HG03460 (cell line): ENCODE results near the gene SRRM3.
"Not testable (repeated sequence)": the region's sequence is repeated elsewhere in the genome, so short reads cannot be mapped to it uniquely, and the experiment has no call there.

Experiments used
- ATAC-seq: cut with Tn5 transposase; IDR thresholded peaks from one replicate; pipeline ENCODE4 v1.9.1; 2021; ENCODE audit not compliant: unreplicated experiment

Gene SRRM3

DNA sequence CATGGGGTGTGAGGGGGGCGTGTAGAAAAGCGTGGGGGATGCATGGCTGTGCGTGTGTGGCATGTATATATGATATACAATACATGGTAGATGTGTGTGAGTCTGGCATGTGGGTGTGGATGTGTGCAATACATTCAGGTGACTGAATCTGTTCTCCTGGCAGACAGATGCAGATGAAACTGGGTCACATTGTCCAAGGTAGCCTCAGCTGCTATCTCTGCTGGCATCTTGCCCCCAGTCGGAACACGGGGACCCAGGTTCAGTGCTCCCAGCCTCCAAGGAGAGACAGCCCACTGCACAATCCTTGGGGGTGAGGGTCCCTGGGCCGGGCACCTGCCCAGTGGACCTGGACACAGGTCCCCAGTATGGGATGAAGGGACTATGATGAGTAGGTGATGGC lies 12.4 kb upstream of the SRRM3 start:
- ATAC-seq, result no peak

- no peak for ATAC-seq
These were observed 9.9 kb upstream of the SRRM3 start for GRCh38 chr7:76191783-76192240.

- ATAC-seq, result no peak
These were observed 8.2 kb upstream of the SRRM3 start for GRCh38 chr7:76193466-76193865.

- ATAC-seq, result no peak
These were observed 7.8 kb upstream of the SRRM3 start for GRCh38 chr7:76193883-76194282.

DNA sequence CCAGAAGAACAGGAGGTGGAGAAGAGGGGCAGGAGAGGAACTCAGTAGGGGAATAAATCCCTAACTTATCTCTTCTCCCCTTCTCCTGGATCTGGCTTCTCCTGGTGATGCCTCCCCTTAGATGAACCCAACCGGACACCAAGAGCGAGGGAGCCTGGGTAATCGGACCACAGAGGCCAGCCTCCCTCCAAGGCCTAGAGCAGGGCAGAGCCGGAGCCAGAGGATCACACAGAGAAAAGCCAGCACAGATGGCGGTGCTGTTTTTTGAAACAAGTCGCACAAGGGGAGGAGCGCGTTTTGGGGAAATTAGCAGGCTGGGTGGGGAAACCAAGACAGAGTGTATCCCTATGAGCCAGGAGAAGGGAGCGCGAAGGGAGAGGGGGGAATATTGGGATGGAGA lies 4.9 kb upstream of the SRRM3 start:
- ATAC-seq, result no peak

GRCh38 chr7:76198202-76198601 lies 3.5 kb upstream of the SRRM3 start:
- ATAC-seq, result no peak

DNA sequence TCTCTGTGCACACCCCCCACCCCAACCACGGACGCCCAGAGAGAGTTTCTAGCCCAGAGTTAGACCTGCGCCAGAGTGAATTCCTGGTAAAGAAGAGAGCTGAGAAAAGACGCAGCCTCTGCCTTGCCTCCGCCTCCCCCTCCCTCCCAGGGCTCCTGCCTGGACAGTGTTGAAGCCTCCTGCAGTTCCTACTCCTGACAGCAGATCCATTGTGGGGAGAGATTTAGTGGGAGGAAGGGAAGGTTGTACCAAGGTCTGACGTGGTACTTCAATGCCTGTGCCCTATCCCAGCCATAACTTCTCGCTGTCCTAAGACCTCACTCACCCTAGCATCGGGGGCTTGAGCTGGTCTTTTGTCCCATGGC lies 952 bp downstream of the SRRM3 start:
- no peak for ATAC-seq

- ATAC-seq, result no peak
These were observed 2.5 kb downstream of the SRRM3 start for GRCh38 chr7:76204147-76204546.

DNA sequence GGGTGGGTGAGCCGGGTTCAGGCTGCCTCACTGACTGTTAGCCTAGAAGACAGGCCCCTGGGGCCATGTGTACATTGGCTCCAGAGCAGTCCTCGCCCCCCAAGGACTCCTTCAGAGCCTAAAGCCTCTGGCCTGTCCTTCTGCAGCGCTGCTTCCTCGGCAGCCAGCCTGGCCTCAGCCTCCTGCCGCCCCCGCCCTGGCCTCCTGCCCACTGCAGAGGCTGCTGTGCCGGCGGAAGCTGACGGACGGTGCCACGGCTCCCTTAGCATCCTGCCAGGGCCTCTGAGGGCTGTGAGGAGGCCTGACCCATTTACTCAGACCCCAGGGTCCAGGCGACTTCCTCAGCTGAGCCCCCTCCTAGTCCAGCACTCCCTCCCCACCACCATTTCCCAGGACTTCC lies 4.9 kb downstream of the SRRM3 start:
- no peak for ATAC-seq

- ATAC-seq, result no peak
These were observed 7.6 kb downstream of the SRRM3 start for GRCh38 chr7:76209310-76209709.

- ATAC-seq, result no peak
These were observed 9.5 kb downstream of the SRRM3 start for GRCh38 chr7:76211216-76211615.

DNA sequence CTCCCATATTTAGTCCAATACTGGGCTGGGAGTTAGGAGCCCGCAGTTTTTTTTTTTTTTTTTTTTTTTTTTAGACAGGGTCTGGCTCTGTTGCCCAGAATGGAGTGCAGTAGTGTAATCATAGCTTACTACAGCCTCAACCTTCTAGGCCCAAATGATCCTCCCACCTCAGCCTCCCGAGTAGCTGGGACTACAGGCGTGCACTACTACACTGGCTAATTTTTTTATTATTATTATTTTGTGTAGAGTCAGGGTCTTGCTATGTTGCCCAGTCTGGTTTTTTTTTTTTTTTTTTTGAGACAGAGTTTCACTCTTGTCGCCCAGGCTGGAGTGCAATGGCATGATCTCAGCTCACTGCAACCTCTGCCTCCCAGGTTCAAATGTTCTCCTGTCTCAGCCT lies 13.7 kb downstream of the SRRM3 start:
- not testable (repeated sequence) for ATAC-seq

GRCh38 chr7:76216381-76217082 lies 14.8 kb downstream of the SRRM3 start:
- no peak for ATAC-seq

DNA sequence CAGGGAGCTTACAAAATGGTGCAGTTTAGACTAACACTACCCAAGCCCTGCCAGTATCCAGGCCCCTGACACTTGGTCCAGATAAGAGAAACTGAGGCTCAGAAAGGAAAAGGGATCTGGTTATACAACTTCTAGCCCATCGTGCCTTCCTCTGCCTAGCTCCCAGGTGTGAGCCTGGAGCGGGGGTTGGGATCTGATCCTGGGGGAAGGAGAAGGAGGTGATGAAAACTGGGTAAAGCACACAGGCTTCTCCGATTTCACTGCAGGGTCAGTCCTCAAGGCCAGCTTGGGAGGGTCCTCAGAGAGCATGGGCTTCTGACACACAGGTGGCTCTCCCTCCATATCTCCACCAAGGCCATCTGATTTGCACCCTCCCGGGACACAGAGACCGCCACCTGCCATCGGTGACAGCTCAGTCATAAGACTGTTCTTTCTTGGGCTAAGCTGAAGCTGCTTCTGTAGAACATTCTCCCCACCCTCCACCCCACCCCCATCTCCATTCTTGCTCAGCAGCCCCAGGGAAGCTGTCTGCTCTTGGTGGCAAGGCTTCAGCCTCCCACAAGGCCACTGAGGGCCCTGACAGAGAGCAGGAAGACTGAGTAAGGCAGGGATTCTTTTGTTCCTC lies 16.4 kb downstream of the SRRM3 start:
- no peak for ATAC-seq

GRCh38 chr7:76220185-76221057 lies 18.7 kb downstream of the SRRM3 start:
- no peak for ATAC-seq

DNA sequence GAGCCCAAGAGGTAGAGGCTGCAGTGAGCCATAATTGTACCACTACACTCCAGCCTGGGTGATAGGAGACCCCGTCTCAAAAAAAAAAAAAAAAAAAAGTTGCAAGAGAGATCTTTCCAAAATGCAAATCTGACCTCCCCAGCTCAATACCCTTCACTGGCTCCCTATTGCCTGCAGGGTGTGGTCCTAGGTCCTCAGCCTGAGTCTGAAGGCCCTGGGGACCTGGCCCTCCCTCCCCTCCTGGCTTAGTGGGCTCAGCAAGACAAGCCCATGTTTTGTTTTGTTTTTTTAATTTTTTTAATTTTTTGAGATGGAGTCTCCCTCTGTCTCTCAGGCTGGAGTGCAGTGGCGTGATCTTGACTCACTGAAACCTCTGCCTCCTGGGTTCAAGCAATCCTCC lies 20.6 kb downstream of the SRRM3 start:
- ATAC-seq, result no peak

GRCh38 chr7:76222839-76223238 lies 21.1 kb downstream of the SRRM3 start:
- ATAC-seq, result no peak

DNA sequence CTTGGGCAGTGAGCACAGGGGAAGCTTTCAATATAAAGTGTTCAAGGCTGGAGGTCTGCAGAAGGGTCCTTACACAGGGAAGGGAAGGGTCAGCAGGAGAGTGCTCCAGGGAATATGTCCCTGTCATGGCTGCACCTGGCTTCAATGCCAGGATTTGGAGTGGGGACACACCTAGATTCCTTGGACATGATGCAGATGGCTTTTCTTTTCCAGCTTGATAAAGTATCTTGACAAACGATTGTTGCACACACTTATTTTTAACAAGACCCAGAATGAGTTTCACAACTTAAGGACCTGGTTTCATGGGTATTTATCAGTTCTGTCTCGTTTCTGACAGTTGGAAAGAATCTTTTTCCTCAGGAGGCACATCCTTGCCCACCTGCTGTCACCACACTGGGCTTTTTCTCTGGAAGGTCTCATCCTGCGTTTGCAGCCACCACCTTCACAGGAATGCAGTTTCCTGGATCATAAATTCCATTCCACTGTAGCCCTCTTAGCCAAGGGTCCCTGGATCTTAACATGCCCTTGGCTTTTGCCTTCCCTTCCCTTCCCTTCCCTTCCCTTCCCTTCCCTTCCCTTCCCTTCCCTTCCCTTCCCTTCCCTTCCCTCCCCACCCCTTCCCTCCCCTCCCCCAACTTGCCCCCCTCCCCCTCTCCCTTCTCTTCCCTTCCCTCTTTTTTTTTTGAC lies 21.7 kb downstream of the SRRM3 start:
- no peak for ATAC-seq

DNA sequence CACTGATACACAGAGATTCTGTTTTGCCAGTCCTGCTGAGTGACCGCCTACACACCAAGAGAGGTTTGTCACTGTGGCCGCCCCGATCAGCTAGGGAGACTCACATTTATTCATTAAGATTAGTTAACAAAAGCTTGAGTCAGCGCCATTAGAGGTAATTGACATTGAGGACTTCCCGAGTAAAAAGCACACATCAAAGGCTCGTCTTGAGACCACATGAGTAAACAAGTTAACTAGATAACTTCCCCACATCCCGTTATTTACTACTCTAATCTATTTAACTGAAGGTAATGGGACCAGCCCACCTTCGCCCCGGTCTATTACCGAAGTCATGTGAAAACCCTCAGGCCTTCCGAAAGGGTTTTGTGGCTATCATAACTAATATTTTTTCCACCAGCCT lies 23.0 kb downstream of the SRRM3 start:
- ATAC-seq, result no peak

GRCh38 chr7:76225379-76225778 lies 23.7 kb downstream of the SRRM3 start:
- no peak for ATAC-seq

DNA sequence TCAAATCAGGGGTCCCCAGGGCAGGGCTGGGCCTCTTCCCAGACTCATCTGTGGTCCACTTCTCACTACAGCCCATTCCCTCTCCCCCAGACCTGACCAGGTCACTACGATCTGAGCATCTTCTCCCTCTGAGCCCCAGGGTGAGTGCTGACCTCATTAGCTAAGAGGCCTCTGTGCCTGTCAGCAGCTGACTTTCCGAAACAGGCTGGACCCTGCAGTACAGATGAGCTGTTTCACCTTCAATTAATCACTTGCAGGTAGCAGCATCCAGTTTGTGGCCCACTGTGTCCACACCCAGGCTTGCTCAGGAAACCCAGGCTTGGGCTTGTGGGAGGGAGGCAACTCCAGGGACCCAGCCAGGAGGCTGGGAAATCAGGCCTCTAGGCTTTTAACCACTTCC lies 24.3 kb downstream of the SRRM3 start:
- no peak for ATAC-seq
